Measurements from ENCODE around the gene CENPN.

Gene CENPN

GRCh38 chr16:80991792-80992430 is 15.1 kb upstream of the CENPN start:
- no peak for DNase-seq (ENCODE audit: low read depth, low spot score)

GRCh38 chr16:80992676-80993293 is 14.2 kb upstream of the CENPN start:
- DNase-seq (ENCODE audit: low read depth, low spot score): no peak

- no peak for DNase-seq (ENCODE audit: low read depth, low spot score)
Observed at GRCh38 chr16:80993307-80993706, 13.7 kb upstream of the CENPN start.

DNA sequence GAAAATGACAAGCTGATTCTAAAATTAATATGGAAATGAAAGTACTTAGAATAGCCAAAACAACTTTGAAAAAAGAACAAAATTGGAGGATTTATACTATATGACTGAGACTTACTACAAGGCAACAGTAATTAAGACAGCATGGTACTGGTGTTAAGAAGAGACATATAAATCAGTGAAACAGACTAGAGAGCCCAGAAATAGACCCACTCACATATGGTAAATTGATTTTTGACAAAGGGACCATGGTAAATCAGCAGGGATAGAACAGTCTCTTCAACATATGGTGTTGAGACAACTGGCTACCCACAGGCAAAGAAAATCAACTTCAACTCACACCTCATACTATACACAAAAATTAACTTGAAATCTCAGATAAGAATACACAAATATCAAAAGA is 13.2 kb upstream of the CENPN start:
- no peak for DNase-seq (ENCODE audit: low read depth, low spot score)

DNA sequence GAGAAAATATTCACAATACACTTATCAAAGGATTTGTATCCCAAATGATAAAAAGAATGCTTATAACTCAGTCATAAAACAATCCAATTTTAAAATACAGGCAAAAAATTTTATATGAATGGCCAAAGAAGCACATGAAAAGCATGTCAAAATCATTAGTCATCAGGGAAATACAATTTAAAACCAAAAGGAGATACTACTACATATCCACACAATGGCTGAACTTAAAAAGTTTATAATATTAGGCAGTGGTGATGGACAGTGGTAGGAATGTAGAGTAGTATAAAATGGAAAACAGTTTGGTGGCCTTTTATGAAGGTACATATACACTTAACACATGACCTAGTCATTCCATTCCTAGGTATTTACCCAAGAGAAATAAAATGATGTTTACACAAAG is 12.6 kb upstream of the CENPN start:
- no peak for DNase-seq (ENCODE audit: low read depth, low spot score)

DNA sequence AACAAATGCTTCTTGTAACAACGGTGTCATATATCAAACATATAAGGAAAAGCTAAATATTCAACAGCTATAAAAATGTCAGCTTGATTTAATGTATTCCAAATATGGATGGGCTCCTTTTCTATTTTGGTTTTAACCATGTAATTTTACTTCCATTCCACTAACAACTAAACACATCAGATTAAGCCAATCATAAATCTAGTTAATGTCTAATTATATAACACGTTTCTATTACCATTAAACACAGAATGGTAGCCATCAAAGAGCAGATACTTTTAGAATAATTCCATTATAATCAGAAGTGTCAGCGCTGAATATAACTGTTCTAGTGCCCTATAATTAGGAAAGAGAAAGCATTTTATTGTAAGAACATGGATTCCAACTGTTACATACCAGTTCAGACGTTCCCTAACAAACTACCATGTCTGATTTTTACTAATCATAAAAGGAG is 10.3 kb upstream of the CENPN start:
- DNase-seq (ENCODE audit: low read depth, low spot score): no peak

DNA sequence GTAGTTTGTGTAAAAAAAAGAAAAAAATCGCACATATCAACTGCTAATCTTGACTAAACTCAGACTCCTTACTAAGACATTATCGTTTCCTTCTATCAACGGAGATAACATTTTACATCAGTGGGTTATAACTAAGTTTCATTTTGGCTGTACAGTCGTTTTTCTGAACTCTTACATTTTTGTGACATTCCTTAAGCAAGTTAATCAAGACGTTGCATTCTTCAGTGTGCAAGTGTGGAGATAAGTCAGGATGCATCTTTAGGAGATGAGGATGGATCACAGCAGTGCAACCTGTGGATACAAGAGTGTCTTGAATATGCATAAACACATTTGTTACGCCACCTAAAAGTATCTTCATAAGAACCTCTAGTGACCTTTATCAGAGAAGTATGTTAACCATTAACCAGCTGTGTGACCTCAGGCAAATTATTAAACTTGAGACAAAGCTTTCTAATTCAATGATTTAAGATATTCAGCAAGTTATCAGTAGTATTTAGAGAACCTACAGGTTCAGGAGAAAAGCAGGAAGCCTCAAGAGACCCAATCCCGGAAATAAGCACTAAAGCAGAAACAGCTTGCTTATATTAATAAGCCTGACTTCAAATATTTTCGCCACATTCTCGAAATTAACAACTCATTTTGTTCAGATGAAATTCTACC is 9.7 kb upstream of the CENPN start:
- no peak for DNase-seq (ENCODE audit: low read depth, low spot score)

GRCh38 chr16:80997964-80998620 is 8.9 kb upstream of the CENPN start:
- no peak for DNase-seq (ENCODE audit: low read depth, low spot score)

- no peak for DNase-seq (ENCODE audit: low read depth, low spot score)
Observed at GRCh38 chr16:81000873-81001272, 6.1 kb upstream of the CENPN start.

GRCh38 chr16:81001330-81001729 is 5.7 kb upstream of the CENPN start:
- no peak for DNase-seq (ENCODE audit: low read depth, low spot score)

DNA sequence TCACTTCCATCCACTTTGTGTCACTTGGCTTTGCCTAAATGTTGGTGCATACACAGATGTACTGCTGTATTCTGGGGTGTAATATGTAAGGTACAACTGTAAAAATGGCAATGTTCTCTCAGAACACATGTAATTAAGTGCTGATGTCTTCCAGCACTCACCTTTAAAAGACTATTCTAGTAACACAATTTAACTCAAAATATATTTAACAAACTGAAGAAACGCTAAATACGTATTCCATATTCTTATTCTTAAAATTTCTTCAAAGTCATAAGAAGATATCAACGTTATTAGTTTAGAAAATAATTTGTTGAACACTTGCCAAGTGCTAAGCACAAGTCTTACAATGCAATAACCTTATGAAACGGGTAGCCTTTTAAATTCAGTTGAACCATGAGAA is 4.0 kb upstream of the CENPN start:
- no peak for DNase-seq (ENCODE audit: low read depth, low spot score)

GRCh38 chr16:81003610-81004460 is 3.2 kb upstream of the CENPN start:
- no peak for DNase-seq (ENCODE audit: low read depth, low spot score)

- no peak for DNase-seq (ENCODE audit: low read depth, low spot score)
Observed at GRCh38 chr16:81004646-81005353, 2.2 kb upstream of the CENPN start.

DNA sequence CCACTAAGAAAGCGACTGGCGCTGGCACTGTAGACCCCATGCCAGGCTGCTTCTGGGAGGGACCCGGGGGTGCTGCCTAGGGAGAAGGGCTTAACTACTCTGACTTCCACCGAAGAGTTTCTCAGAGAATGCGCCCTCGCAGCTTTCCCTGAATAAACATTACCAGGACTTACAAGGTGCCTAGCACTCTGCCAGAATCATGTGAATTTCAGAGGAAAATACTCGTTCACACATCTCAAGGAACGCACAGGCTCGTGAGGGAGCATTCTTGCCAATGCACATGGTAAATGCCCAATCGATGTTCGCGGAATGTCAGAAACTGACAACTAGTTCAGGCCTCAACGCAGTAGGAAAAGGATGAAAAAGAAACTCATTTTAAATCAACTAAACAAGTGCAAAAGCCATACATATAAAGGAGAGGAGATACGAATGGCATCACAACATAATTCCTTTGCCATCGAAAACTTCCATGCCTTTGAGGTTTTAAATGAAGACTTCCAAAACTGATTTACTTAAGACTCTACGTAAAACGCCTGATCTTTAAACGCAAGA is 1.3 kb upstream of the CENPN start:
- no peak for DNase-seq (ENCODE audit: low read depth, low spot score)

- no peak for DNase-seq (ENCODE audit: low read depth, low spot score)
Observed at GRCh38 chr16:81006211-81006812, 702 bp upstream of the CENPN start.

DNA sequence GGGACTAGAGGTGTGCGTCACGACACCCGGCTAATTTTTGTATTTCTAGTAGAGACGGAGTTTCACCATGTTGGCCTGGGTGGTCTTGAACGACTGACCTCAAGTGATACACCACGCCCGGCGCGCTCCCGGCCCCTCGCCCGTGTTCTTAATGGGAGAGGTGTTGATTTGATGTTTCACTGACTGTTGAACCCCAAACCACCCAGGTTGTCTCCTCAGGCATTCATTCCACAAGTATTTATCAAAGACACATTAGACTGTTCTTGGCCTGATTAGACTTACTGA is 1.4 kb downstream of the CENPN start:
- no peak for DNase-seq (ENCODE audit: low read depth, low spot score)

GRCh38 chr16:81012974-81013373 is 6.0 kb downstream of the CENPN start:
- DNase-seq (ENCODE audit: low read depth, low spot score): no peak

DNA sequence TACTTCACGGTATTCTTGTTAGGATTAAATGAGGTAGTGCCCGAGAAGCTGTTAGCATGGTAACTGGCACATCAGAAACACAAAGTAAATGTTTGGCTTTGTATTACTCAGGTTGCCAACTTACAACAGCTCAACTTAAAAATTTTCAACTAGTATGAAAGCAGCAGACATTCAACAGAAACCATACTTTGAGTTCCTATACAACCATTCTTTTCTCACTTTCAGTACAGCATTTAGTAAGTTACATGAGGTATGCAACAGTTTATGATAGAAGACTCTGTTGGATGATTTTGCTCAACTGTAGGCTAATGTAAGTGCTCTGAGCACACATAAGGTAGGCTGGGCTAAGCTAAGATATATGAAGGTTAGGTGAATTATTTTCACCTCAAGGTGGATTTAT is 7.7 kb downstream of the CENPN start:
- DNase-seq (ENCODE audit: low read depth, low spot score): no peak

DNA sequence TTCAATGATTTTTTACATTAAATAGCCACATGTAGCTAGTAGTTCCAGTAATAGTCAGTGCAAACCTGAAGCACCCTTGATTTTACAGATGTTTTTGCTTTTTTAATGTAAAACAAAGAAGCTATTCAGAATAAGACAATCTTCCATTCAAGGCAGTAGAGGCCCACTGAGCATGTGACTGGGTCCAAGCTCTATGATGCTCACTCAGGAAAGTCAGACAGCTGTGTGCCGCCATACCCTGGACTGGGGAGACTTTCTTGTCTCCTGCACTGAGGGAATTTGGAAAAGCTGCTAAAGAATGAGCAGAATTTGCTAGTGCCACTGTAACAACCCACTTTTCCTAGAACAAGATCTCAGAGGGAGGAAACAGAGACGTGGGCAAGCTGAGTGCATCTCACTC is 11.5 kb downstream of the CENPN start:
- DNase-seq (ENCODE audit: low read depth, low spot score): no peak

DNA sequence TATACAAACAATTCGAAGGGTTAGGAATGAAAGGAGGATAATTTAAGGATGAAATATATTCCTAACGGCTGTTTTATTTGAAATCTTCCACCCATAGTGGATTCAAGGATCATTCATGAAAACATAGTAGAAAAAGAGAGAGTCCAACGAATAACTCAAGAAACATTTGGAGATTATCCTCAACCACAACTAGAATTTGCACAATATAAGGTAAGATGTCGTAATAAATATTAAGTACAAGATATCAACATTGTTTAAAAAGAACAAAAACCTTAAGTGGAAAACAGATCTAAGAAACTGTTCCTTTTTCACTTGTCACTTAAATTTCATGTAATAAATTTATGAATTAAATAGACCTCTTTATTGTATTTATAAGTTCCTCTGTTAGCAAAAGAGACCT is 19.4 kb downstream of the CENPN start:
- DNase-seq (ENCODE audit: low read depth, low spot score): no peak

Data from iPS DF 19.7 (cell line).